GM19351 (cell line): ENCODE results near the gene TSGA10IP.
A peak's percentile ranks its signal among the peaks of the same experiment; 100 is the strongest.
"Not testable (repeated sequence)": the region's sequence is repeated elsewhere in the genome, so short reads cannot be mapped to it uniquely, and the experiment has no call there.

Experiments
- ATAC-seq: cut with Tn5 transposase; IDR thresholded peaks from one replicate; pipeline ENCODE4 v1.9.1; 2021; ENCODE audit warnings: mild to moderate bottlenecking, moderate library complexity; ENCODE audit not compliant: unreplicated experiment

Gene TSGA10IP

DNA sequence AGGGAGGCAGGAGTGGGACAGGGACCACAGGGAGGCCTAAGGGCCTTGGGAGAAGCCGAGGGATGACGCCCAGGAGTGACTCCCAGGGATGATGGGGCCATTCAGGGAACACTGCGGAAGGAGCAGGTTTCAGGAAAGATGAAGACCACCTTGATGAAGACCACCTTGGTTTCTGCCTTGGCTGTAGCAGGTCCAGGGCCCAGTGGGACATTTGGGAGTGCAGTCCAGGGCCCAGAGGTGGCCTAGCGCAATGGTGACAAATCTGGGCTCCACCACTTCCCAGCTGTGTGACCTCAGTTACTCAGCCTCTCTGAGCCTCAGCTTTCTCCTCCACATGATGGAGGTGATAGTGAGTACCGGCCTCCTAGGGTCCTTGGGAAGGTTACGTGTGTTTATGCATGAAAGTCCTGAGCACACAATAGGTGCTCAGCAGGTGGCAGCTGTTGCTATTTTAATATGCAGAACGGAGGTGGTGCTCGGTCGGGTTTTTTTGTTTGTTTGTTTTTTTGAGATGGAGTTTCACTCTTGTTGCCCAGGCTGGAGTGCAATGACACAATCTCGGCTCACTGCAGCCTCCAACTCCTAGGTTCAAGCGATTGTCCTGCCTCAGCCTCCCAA is 770 bp downstream of the TSGA10IP start:
- no peak for ATAC-seq

DNA sequence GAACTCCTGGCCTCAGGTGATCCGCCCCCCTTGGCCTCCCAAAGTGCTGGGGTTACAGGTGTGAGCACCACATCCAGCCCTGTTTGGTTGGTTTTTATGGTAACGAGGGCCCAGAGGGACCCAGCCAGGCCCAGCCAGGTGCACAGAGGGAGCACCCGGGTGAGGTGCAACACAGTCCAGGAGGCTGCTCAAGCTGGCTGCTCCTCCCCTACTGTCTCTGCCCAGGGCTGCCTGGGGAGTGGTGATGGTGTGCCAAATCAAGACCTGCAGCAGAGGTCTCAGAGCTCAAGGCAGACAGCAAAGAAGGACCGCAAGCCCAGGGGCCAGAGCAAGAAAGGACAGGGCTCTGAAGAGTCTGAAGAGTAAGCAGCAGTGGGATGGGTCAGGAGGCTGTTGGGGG is 1.4 kb downstream of the TSGA10IP start:
- no peak for ATAC-seq

DNA sequence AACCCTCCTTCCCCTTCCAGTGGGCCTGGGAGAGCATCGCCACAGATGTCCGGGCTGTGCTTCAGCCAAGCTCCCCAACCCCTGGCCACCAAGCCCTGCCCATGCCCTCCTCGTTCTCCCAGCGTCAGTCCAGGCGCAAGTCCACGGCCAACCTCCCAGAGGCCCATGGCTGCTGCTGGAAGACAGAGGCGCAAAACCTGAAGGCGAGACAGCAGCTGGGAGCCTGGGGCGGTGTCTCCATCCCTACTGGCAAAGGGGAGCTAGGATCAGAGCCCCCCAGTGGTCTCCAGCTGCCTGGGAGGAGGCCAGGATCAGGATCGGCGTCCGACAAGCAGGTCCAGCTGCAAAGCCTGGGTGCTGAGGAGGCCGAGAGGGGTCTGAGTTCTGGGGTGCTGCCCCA is 1.9 kb downstream of the TSGA10IP start:
- no peak for ATAC-seq

DNA sequence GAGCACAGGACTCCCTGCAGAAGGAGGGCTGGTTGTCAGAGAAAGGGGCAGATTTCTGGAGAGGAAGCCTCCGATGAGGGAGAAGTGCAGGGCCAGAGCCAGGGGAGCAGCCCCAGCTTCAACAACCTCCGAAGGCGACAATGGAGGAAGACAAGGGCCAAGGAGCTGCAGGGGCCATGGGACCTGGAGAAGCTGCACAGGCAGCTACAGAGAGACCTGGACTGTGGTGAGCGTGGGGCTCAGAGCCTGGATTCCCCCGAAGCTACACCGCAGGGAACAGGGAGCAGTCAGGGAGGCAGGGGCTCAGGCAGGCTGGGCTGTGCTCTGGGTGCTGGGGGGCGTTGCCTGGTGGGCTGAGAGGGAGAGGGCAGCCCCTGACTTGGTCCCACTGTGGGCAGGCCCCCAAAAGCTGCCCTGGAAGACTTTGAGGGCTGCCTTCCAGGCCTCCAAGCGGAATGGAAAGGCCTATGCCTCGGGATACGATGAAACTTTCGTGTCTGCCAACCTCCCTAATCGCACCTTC is 2.4 kb downstream of the TSGA10IP start:
- no peak for ATAC-seq

DNA sequence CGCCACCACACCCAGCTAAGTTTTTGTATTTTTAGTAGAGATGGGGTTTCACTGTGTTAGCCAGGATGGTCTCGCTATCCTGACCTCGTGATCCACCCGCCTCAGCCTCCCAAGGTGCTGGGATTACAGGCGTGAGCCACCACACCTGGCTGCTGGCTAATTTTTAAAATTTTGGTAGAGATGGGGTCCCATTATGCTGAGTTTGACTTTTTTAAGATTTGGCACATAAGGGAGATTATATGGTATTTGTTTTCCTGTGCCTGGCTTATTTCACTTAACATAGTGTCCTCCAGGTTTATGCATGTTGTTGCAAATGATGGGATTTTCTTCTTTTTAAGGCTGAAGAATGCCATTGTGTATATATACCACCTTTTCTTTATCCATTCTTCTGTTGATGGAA is 5.4 kb downstream of the TSGA10IP start:
- not testable (repeated sequence) for ATAC-seq

DNA sequence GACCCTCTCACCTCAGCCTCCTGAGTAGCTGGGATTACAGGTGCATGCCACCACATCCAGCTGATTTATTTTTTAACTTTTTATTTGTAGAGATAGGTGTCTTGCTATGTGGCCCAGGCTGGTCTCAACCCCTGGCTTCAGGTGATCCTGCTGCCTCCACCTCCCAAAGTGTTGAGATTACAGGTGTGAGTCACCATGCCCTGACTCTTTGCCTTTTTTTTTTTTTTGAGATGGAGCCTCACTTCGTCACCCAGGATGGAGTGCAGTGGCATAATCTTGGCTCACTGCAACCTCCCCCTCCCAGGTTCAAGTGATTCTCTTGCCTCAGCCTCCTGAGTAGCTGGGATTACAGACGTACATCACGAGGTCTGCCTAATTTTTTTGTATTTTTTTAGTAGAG is 6.4 kb downstream of the TSGA10IP start:
- ATAC-seq: not testable (repeated sequence)

DNA sequence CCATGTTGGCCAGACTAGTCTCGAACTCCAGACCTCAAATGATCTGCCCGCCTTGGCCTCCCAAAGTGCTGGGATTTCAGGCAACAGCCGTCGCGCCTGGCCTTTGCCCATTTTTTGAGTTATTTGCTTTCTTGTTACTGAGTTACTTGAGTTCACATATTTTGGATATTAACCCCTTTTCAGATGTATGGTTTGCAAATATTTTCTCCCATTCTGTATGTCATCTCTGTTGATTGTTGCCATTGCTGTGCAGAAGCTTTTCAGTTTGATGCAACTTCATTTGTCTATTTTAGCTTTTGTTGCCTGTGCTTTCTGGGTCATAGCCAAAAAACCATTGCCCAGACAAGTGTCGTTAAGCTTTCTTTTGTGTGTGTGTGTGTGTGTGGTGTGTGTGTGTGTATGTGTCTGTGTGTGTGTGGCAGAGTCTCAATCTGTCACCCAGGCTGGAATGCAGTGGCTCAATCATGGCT is 6.8 kb downstream of the TSGA10IP start:
- ATAC-seq: no peak

DNA sequence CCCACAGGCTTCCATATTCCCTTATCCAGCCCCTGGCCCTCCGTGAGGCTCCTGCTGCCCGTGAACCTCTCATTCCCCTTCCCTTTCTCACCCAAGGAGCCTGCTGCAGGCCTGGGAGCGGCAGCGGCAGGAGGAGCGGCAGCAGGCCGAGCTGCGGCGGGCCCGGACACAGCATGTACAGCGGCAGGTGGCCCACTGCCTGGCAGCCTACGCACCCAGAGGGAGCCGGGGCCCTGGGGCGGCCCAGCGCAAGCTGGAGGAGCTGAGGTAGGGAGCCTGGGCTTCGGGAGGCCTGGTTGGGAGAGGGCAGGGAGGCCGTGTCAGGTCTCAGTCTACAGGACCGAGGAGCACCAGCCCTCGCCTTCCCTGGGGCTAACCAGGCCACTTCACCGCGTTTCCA is 8.2 kb downstream of the TSGA10IP start:
- ATAC-seq: no peak

DNA sequence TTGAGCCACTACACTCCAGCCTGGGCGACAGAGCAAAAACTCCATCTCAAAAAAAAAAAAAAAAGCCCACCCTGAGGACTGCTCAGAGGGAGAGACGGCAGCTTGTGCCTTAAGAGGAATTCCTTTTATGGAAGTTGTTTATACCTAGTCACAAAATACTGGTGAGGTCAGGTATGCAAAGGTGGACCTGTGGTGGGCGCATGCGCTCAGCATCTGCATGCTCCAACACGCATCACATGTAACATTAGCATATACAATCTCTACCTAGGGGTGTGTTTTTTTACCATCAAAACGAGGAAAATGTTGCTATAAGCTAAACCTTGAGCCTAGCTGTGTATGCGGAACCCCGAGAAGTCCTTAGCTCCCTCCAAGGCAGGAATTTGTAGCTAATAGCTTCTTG is 9.5 kb downstream of the TSGA10IP start:
- ATAC-seq: no peak

DNA sequence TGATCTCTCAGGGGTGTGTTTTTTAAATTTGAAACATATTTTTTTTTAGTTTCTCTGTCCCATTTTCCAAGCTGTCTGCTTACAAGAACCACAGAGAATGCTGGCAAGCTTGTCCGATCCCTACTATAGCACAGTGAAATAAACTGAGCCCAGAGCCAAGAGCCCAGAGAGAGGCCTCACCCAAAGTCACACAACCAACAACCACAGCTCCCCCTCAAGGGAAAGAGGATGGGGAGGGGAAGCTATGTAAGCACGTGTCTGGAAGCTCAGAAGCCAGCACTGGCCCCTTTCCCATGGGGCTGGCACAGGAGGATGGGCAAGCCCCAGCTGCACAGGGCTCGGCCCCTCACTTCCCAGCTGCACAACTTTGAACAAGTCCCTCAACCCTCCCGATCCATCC is 13.0 kb downstream of the TSGA10IP start:
- ATAC-seq: no peak

DNA sequence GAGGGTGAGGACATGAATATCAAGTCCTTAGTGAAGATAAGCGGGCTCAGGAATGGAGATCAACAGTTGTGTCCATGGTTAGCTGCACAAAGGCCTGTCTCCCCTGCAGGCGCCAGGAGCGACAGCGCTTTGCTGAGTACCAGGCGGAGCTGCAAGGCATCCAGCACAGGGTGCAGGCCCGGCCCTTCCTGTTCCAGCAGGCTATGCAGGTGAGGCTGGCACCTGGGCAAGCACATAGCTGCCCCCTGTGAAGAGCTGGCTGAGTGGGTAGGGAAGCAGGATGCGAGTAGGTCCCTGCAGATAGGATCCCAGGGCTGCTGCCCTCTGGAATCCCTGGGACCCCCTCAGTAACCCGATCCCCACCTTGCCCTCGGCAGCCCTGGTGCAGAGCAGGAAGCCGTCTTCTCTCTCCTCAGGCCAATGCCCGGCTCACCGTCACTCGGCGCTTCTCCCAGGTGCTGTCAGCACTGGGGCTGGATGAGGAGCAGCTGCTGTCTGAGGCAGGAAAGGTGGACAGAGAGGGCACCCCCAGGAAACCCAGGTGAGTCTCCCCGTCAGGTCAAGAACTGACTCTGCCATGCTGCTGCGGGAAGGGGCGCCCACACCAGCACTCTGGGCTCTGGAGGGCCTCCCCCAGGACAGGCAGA is 13.6 kb downstream of the TSGA10IP start:
- no peak for ATAC-seq

DNA sequence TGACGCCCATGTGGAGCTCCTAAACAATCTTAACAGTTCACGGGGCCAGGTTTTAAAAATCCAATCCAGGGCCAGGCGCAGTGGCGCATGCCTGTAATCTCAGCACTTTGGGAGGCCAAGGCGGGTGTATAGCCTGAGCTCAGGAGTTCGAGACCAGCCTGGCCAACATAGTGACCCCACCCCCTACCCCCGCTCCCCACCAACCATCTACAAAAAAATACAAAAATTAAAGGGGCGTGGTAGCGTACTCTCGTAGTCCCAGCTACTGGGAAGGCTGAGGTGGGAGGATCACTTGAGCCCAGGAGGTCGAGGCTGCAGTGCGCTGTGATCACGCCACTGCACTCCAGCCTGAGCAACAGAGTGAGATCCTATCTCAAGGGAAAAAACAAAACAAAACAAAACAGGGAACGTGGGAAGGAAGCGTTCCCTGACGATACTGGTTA is 15.6 kb downstream of the TSGA10IP start:
- ATAC-seq: no peak

DNA sequence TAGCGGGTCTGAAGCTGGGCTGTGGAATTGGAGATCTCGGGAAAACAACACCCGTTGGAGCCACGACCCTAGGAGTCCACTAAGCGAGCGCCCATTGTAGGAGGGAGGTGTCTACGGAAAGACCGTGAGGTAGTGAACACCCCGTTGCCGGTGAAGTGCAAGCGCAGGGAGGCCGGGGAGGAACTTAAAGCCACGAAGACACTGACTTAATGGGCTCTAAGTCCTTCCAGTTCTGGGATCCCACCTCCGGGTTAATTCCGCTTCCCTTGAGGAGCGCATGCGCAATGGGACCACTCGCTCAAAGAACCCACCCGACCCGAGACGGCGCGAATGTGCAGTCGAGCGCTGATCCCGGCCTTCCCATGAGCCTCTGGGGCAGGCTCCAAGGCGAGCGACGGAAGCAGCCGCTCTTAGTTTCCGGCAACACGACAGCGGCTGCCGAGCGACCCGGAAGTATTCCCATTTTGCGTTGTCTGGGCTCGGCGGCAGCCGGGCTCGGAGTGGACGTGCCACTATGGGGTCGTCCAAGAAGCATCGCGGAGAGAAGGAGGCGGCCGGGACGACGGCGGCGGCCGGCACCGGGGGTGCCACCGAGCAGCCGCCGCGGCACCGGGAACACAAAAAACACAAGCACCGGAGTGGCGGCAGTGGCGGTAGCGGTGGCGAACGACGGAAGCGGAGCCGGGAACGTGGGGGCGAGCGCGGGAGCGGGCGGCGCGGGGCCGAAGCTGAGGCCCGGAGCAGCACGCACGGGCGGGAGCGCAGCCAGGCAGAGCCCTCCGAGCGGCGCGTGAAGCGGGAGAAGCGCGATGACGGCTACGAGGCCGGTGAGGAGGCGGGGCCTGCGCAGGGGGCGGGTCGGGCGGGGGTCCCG is 16.2 kb downstream of the TSGA10IP start, which contains the start of gene SART1:
SART1 (plus strand) TSS at position 468 of the 874 bp plus-strand sequence; CDS start at position 515, 47 bp downstream.
- peak; percentile 87 for ATAC-seq

DNA sequence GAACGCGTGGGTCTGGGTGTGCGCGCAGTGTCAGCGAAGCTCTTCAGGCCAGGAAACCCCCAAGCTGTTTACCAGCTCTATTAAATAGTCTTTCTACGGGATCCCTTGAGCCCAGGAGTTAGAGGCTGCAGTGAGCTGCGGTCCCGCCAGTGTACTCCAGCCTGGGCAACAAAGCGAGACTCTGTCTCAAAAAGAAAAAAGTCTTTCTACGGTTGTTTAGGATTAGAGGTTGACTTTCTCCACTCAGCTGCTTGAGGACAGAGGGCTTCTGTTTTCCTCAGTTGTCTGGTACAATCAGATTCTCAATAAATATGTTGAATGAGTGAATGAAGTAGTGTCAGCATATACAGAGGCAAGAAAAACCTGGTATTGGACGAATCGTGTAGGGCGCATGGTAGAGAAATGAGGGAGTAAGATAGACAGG is 16.9 kb downstream of the TSGA10IP start:
- ATAC-seq: no peak

DNA sequence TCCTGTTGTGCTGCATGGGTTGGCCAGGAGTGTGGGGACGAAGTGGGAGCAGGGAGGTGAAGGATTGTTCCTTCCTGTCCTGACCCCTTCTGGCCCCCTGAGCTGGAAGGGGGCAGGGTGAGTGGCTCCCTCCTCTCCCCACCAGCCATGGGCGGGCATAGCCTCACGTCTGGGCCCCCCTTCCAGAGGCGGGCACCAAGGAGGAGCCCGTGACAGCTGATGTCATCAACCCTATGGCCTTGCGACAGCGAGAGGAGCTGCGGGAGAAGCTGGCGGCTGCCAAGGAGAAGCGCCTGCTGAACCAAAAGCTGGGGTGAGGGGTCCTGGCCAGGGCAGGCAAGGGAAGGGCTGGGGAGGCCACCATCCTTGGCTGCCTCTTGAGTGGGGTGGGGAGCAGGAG is 19.6 kb downstream of the TSGA10IP start:
- no peak for ATAC-seq

DNA sequence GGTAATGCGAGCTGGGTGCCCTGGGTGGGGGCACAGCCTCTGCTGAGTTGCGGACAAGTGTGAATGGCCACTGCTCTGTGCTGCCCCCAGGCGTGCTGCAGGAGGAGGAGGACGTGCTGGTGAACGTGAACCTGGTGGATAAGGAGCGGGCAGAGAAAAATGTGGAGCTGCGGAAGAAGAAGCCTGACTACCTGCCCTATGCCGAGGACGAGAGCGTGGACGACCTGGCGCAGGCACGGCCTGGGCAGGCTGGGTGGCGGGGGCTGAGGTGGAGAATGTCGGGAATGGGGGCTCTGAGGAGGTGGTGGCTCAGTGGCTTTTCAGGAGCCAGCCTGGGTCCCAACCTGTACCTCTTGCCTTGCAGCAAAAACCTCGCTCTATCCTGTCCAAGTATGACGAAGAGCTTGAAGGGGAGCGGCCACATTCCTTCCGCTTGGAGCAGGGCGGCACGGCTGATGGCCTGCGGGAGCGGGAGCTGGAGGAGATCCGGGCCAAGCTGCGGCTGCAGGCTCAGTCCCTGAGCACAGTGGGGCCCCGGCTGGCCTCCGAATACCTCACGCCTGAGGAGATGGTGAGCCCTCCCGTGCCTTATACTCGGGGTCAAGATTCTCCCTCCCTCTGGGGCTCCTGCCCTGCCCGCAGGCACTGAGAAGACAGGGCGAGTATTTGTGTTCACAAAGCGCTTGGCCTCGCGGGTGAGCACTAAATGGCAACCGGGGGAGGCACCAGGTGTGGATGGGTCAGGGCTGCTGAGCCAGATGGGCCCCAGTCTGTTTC is 20.9 kb downstream of the TSGA10IP start:
- no peak for ATAC-seq

DNA sequence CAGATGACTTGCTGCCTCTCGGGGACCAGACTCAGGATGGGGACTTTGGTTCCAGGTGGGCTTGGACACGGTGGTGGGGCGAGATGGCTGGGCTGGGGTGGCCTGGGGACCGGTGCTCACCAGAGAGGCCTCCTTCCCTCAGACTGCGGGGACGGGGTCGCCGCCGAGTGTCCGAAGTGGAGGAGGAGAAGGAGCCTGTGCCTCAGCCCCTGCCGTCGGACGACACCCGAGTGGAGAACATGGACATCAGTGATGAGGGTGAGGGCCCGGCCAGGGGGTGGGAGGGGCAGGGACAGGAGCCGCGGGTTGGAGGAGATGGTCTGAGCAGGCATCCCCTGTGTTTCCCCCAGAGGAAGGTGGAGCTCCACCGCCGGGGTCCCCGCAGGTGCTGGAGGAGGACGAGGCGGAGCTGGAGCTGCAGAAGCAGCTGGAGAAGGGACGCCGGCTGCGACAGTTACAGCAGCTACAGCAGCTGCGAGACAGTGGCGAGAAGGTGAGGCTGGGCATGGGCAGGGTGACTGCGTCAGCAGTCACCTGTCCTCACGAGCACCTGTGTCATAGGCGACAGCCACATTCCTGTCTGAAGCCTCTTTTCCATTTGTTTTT is 22.2 kb downstream of the TSGA10IP start:
- no peak for ATAC-seq

DNA sequence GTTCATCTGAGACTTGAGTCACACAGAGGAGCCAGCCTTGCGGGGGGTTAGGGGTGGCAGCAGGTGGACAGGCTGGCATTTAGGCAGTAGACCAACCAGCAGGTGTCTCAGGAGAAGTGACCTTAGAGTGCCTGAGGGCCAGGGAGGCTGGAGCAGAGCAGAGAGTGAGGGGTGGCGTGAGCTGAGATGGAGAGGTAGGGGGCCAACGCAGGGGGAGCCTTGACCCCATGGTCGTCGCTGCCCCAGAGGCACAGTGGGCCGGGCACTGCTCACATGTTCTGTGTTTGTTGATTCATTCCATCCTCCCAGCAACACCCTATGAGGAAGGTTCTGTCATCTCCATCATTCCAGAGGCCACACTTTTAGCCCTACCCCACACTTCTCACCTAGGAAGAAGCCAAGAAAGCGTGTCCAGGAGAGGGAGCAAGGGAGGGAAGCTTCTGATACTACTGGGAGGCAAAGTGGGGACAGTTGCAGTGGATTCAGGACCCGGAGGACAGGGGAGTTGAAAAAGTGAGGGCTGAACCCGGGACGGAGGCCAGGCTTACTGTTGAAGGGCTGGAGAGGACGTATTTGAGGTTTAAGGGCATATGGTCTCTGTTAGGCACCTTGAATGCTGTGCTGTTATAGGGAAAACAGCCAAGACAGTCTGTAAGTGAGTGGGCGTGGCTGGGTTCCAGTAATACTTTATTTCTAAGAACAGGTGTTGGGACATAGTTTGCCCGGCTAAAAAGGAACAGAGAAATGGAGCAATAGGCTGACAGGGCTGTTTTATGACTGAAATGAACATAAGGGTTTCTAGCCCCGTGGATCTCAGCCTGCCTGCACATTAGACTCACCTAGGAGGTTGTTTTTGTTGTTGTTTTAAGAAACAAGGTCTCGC is 23.6 kb downstream of the TSGA10IP start:
- no peak for ATAC-seq

DNA sequence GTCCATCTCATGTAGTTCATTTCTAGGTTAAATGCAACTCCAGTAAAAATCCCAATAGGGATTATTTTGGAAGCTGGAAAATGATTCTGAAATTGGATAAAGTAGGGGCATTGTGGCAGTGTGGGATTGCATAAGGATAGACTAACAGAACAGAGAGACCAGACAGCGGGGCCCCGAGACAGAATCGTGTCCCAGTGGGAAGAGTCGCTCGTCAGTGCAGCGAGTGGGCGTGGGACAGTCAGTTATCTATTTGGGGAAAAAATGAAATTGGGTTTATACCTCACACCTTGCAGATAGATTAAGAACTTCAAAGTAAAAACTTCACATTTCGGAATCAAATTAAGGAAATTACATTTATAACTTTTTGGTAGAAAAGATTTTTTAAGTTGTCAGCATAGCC is 26.8 kb downstream of the TSGA10IP start:
- no peak for ATAC-seq
